OCI-LY3 (cell line): ENCODE results near the gene TMEM130.

Experiments used
- H2AFZ ChIP-seq: fragments of 200-600, 300-600 bp; shearing (Covaris generic); 2 replicates; pipeline ENCODE4 v1.6.0; 2014; ENCODE audit warnings: antibody characterized with exemption, low read depth, low read length
- H3K27ac ChIP-seq: fragments of 200-600, 300-600 bp; sonication (generic); 2 replicates; pipeline ENCODE4 v1.5.1; 2014; ENCODE audit warnings: mild to moderate bottlenecking, low read length, moderate library complexity, mixed read lengths
- H3K27me3 ChIP-seq: fragments of 200-600, 300-600 bp; sonication (generic); 2 replicates; pipeline ENCODE4 v1.6.1; 2014; ENCODE audit warnings: low read depth, low read length, mixed read lengths
- H3K36me3 ChIP-seq: fragments of 200-600, 300-600 bp; sonication (generic); replicated peaks from 2 replicates; pipeline ENCODE3; 2014; ENCODE audit warnings: low read depth, low read length, mixed read lengths
- H3K4me1 ChIP-seq: fragments of 300-600, 200-600 bp; sonication (generic); 2 replicates; pipeline ENCODE4 v1.6.1; 2014; ENCODE audit warnings: low read length, mixed read lengths
- H3K4me2 ChIP-seq: fragments of 200-600, 300-600 bp; sonication (generic); 2 replicates; pipeline ENCODE4 v1.6.1; 2014; ENCODE audit warnings: low read length, mixed read lengths
- H3K4me3 ChIP-seq: fragments of 300-600, 200-600 bp; sonication (generic); 2 replicates; pipeline ENCODE4 v1.5.1; 2014; ENCODE audit warnings: antibody characterized with exemption, mild to moderate bottlenecking, low read length, moderate library complexity
- H3K79me2 ChIP-seq: fragments of 300-600, 200-600 bp; shearing (Covaris generic); 2 replicates; pipeline ENCODE4 v1.6.1; 2014; ENCODE audit warnings: mild to moderate bottlenecking, low read length, mixed read lengths
- H3K9ac ChIP-seq: fragments of 300-600, 200-600 bp; shearing (Covaris generic); 2 replicates; pipeline ENCODE4 v1.6.0; 2014; ENCODE audit warnings: mild to moderate bottlenecking, low read length, moderate library complexity
- H3K9me3 ChIP-seq: fragments of 200-600, 300-600 bp; shearing (Covaris generic); 2 replicates; pipeline ENCODE4 v1.6.1; 2014; ENCODE audit warnings: low read length, mixed read lengths; ENCODE audit not compliant: insufficient read depth
- H4K20me1 ChIP-seq: fragments of 200-600, 300-600 bp; sonication (generic); 2 replicates; pipeline ENCODE4 v1.6.1; 2016; ENCODE audit warnings: low read length, mixed read lengths; ENCODE audit not compliant: insufficient read depth
- EZH2phosphoT487 ChIP-seq: fragments of 200-600 bp; shearing (Covaris generic); IDR thresholded peaks from 2 replicates; pipeline ENCODE4 v1.6.1; 2018; ENCODE audit warnings: antibody characterized with exemption, mixed run types, low read depth
- TF ChIP-seq, protein P1 (sequence below): fragments of 200-600, 300-600 bp; sonication (generic); IDR thresholded peaks from 2 replicates; pipeline ENCODE4 v1.5.1; 2014; ENCODE audit warnings: antibody characterized with exemption, low read length, low read depth

Gene TMEM130

DNA sequence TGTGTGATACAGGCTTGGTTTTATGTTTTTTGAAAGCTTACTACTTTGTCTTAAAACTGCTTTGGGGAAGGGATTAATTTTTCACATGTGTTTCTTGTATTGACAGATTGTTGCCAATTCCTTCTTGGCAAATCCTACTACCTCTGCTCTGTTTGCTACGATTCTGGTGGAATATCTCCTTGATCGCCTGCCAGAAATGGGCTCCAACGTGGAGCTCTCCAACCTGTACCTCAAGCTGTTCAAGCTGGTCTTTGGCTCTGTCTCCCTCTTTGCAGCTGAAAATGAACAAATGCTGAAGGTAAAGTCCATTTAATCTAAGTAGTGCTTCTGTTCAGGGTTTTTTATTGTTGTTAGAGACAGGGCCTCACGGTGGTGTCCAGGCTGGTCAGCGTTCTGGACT lies 42.1 kb upstream of the TMEM130 start:
- peaks cover 54% of the 10 kb centered on the region for H3K36me3 ChIP-seq
- H4K20me1 ChIP-seq: no peaks in the 10 kb centered on the region
- no peaks in the 10 kb centered on the region for H3K9me3 ChIP-seq
- H3K79me2 ChIP-seq: no peaks in the 10 kb centered on the region
- no peak overlapping the region for H3K9ac ChIP-seq
- no peaks in the 10 kb centered on the region for H3K27me3 ChIP-seq
- H3K4me3 ChIP-seq: no peak overlapping the region
- TF ChIP-seq, protein P1, sequence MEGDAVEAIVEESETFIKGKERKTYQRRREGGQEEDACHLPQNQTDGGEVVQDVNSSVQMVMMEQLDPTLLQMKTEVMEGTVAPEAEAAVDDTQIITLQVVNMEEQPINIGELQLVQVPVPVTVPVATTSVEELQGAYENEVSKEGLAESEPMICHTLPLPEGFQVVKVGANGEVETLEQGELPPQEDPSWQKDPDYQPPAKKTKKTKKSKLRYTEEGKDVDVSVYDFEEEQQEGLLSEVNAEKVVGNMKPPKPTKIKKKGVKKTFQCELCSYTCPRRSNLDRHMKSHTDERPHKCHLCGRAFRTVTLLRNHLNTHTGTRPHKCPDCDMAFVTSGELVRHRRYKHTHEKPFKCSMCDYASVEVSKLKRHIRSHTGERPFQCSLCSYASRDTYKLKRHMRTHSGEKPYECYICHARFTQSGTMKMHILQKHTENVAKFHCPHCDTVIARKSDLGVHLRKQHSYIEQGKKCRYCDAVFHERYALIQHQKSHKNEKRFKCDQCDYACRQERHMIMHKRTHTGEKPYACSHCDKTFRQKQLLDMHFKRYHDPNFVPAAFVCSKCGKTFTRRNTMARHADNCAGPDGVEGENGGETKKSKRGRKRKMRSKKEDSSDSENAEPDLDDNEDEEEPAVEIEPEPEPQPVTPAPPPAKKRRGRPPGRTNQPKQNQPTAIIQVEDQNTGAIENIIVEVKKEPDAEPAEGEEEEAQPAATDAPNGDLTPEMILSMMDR: no peak
- TF ChIP-seq EZH2phosphoT487: no peak
- no peak overlapping the region for H2AFZ ChIP-seq
- H3K4me2 ChIP-seq: no peak overlapping the region
- H3K4me1 ChIP-seq: no peaks in the 10 kb centered on the region
- H3K27ac ChIP-seq: no peak overlapping the region

DNA sequence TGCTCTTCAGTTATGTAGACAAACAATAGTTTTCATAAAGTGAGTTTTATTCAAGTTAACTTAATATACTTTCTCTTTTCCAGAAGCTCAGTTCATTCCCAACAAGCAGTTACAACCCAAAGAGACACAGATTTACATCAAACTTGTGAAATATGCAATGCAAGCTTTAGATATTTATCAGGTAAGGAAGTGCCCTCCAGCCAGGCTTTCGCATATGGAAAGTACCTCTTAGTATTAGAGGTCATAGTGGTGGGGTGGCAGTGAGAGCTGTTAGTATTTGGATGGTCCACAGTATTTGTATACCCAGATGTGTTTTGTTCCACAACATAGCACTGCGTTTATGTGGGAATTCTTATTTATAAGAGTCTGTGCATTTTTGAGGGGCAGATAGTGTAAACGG lies 40.6 kb upstream of the TMEM130 start:
- Histone ChIP-seq H3K27ac (no peak overlapping the region), H2AFZ (no peak overlapping the region), H3K9ac (no peak overlapping the region), H3K4me1 (no peaks in the 10 kb centered on the region), H3K4me3 (no peak overlapping the region), H3K9me3 (no peaks in the 10 kb centered on the region), H3K27me3 (no peaks in the 10 kb centered on the region), H3K36me3 (peaks cover 48% of the 10 kb centered on the region), H3K4me2 (no peak overlapping the region), H3K79me2 (no peaks in the 10 kb centered on the region), H4K20me1 (no peaks in the 10 kb centered on the region)
- no peak for TF ChIP-seq EZH2phosphoT487
- TF ChIP-seq, protein P1: no peak

DNA sequence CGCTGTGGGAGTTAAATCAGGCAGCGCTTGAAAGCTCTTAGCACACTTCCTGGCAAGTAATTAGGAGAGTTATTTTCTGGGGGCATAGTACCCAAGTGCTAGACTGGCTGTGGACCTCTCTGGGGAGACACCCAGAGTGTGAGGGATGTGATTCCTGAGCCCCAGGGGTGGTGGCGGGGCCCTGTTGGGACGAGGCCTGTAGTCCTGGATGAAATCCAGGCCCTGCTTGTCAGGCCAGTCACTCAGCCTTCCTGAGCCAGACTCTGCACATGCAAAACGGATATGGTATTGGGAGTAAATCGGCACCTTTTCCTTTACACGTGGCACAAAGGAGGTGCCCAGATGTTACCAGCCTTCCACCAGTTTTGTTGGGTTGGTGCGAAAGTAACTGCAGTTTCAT lies 39.7 kb upstream of the TMEM130 start:
- H3K36me3 ChIP-seq: peaks cover 55% of the 10 kb centered on the region

DNA sequence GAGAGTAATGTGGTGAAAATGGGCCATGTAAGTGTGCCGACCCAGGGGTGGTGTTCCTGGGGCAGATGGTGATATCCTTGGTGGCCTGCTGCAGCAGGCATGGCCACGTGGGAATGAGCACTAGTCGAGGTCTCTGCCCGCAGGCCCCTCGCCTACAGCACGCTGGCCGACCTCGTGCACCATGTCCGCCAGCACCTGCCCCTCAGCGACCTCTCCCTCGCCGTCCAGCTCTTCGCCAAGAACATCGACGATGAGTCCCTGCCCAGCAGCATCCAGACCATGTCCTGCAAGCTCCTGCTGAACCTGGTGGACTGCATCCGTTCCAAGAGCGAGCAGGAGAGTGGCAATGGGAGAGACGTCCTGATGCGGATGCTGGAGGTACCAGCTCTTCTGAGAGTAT lies 38.8 kb upstream of the TMEM130 start:
- H4K20me1 ChIP-seq: no peaks in the 10 kb centered on the region
- TF ChIP-seq, protein P1: no peak
- TF ChIP-seq EZH2phosphoT487: no peak

More for the DNA sequence above, 39.7 kb upstream of the TMEM130 start:
- H2AFZ ChIP-seq: no peak overlapping the region
- H3K4me3 ChIP-seq: no peak overlapping the region
- TF ChIP-seq, protein P1: no peak
- TF ChIP-seq EZH2phosphoT487: no peak
- no peak overlapping the region for H3K9ac ChIP-seq
- no peaks in the 10 kb centered on the region for H3K27me3 ChIP-seq
- no peak overlapping the region for H3K4me2 ChIP-seq
- H3K9me3 ChIP-seq: no peaks in the 10 kb centered on the region
- H3K4me1 ChIP-seq: no peaks in the 10 kb centered on the region
- H3K79me2 ChIP-seq: no peaks in the 10 kb centered on the region
- no peaks in the 10 kb centered on the region for H4K20me1 ChIP-seq
- no peak overlapping the region for H3K27ac ChIP-seq

More for the DNA sequence above, 38.8 kb upstream of the TMEM130 start:
- Histone ChIP-seq H3K4me1 (no peaks in the 10 kb centered on the region), H3K27me3 (no peaks in the 10 kb centered on the region), H3K4me2 (no peak overlapping the region), H3K79me2 (no peaks in the 10 kb centered on the region), H3K9ac (no peak overlapping the region), H3K9me3 (no peaks in the 10 kb centered on the region), H2AFZ (no peak overlapping the region), H3K36me3 (peaks cover 51% of the 10 kb centered on the region), H3K27ac (no peak overlapping the region), H3K4me3 (no peak overlapping the region)
